Neural progenitor cell (in vitro differentiated cells): ENCODE data around the gene TPCN1. TPM values are rescaled to one million over a fixed set of nuclear protein-coding genes. Genes with fewer than 3 reads are reported as not detected.
A peak's percentile ranks its signal among the peaks of the same experiment; 100 is the strongest.

Source experiments
- DNase-seq: peaks from one replicate; pipeline ENCODE4 v3.0.0-alpha.2; 2016; ENCODE audit warnings: low spot score
- H2AFZ ChIP-seq: fragments of 200-600 bp; sonication (generic); replicated peaks from 2 replicates; pipeline ENCODE4 v1.6.1; 2016; ENCODE audit warnings: antibody characterized with exemption
- H3F3A ChIP-seq: fragments of 200-600 bp; sonication (generic); 2 replicates; pipeline ENCODE4 v1.6.1; 2016; ENCODE audit warnings: antibody characterized with exemption, low read depth
- H3K27ac ChIP-seq: fragments of 200-600 bp; sonication (generic); 2 replicates; pipeline ENCODE4 v1.5.1; 2016; ENCODE audit warnings: mild to moderate bottlenecking
- H3K27me3 ChIP-seq: fragments of 200-600 bp; sonication (generic); 2 replicates; pipeline ENCODE4 v1.6.1; 2016; ENCODE audit warnings: mild to moderate bottlenecking, moderate library complexity
- H3K36me3 ChIP-seq: fragments of 200-600 bp; sonication (generic); 2 replicates; pipeline ENCODE4 v1.5.1; 2016
- H3K4me1 ChIP-seq: fragments of 200-600 bp; sonication (generic); 2 replicates; pipeline ENCODE4 v1.6.1; 2016; ENCODE audit warnings: mixed run types
- H3K4me2 ChIP-seq: fragments of 200-600 bp; sonication (generic); 2 replicates; pipeline ENCODE4 v1.6.1; 2016
- H3K4me3 ChIP-seq: fragments of 200-600 bp; sonication (generic); 2 replicates; pipeline ENCODE4 v1.5.1; 2016
- H3K79me2 ChIP-seq: fragments of 200-600 bp; sonication (generic); 2 replicates; pipeline ENCODE4 v1.6.1; 2016; ENCODE audit warnings: low read depth
- H3K9ac ChIP-seq: fragments of 200-600 bp; sonication (generic); 2 replicates; pipeline ENCODE4 v1.6.1; 2016
- H3K9me3 ChIP-seq: fragments of 200-600 bp; sonication (generic); 2 replicates; pipeline ENCODE4 v1.5.1; 2016; ENCODE audit warnings: low read depth
- H4K20me1 ChIP-seq: fragments of 200-600 bp; sonication (generic); 2 replicates; pipeline ENCODE4 v1.6.1; 2016; ENCODE audit warnings: low read depth
- H3K27ac Mint-ChIP-seq: 3 replicates; pipeline ENCODE4 v1.8.0; 2021; ENCODE audit warnings: mixed read lengths
- H3K27me3 Mint-ChIP-seq: 2 replicates; pipeline ENCODE4 v1.8.0; 2022; ENCODE audit warnings: low read depth, mild to moderate bottlenecking, inconsistent platforms, moderate library complexity, mixed read lengths; ENCODE audit not compliant: insufficient read depth
- H3K36me3 Mint-ChIP-seq: 3 replicates; pipeline ENCODE4 v1.8.0; 2021; ENCODE audit warnings: mixed read lengths
- H3K4me1 Mint-ChIP-seq: 3 replicates; pipeline ENCODE4 v1.8.0; 2021; ENCODE audit warnings: mixed read lengths
- H3K4me3 Mint-ChIP-seq: 3 replicates; pipeline ENCODE4 v1.8.0; 2021; ENCODE audit warnings: mild to moderate bottlenecking, moderate library complexity, mixed read lengths
- H3K9me3 Mint-ChIP-seq: 3 replicates; pipeline ENCODE4 v1.8.0; 2020; ENCODE audit warnings: mixed read lengths
- CTCF ChIP-seq: fragments of 200-600 bp; sonication (generic); IDR thresholded peaks from 2 replicates; pipeline ENCODE4 v1.5.1; 2017; ENCODE audit warnings: antibody characterized with exemption, mild to moderate bottlenecking
- EZH2 ChIP-seq: fragments of 200-600 bp; sonication (generic); IDR thresholded peaks from 2 replicates; pipeline ENCODE4 v1.6.1; 2017; ENCODE audit warnings: antibody characterized with exemption, mild to moderate bottlenecking, moderate library complexity
- EZH2phosphoT487 ChIP-seq: fragments of 200-600 bp; sonication (generic); IDR thresholded peaks from 2 replicates; pipeline ENCODE4 v1.6.1; 2017; ENCODE audit warnings: antibody characterized with exemption
- total RNA-seq: library from RNA; depleted of rRNA; stranded (reverse); fragments of >200 nt; gene quantifications from 2 replicates; pipeline ENCODE4 v1.2.3, GENCODE V29; 2015; ENCODE audit warnings: low replicate concordance

TPCN1 gene
- total RNA-seq, 1 donor from 2014 or later: 12.2 TPM

DNA sequence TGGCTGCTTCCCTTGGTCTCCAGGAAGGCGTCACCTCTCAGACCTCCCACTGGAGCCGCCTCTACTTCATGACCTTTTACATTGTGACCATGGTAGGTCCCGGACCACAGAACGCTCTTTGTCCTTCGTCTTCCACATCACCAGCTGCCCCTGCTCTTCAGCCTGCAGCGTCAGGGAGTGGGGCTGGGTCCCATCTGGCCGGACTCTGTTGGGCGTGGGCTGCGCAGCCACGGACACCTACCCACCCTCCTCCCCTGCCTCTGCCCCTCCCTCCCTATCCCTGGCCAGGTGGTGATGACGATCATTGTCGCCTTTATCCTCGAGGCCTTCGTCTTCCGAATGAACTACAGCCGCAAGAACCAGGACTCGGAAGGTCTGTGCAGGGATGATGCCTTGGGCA is 70.3 kb downstream of the TPCN1 start:
- Histone ChIP-seq H3K27ac (no peak overlapping the region), H3K27me3 (no peaks in the 10 kb centered on the region), H3K79me2 (no peaks in the 10 kb centered on the region), H3K4me1 (no peaks in the 10 kb centered on the region), H3K4me3 (no peak overlapping the region), H2AFZ (no peak overlapping the region), H3K9me3 (no peaks in the 10 kb centered on the region), H3K4me2 (no peak overlapping the region), H3K36me3 (no peaks in the 10 kb centered on the region), H3K9ac (no peak overlapping the region), H3F3A (no peaks in the 10 kb centered on the region), H4K20me1 (no peaks in the 10 kb centered on the region)
- Mint-ChIP-seq H3K27me3 (peaks cover 4% of the 10 kb centered on the region), H3K4me1 (no peaks in the 10 kb centered on the region), H3K36me3 (no peaks in the 10 kb centered on the region), H3K9me3 (no peaks in the 10 kb centered on the region), H3K27ac (no peak overlapping the region), H3K4me3 (no peak overlapping the region)
- TF ChIP-seq EZH2phosphoT487 (no peak), CTCF (no peak), EZH2 (no peak)
- no peak for DNase-seq

GRCh38 chr12:113292091-113292490 is 70.8 kb downstream of the TPCN1 start:
- Mint-ChIP-seq H3K4me1 (no peaks in the 10 kb centered on the region), H3K27me3 (peaks cover 4% of the 10 kb centered on the region), H3K4me3 (no peak overlapping the region), H3K36me3 (no peaks in the 10 kb centered on the region), H3K9me3 (no peaks in the 10 kb centered on the region), H3K27ac (peak overlapping the region; percentile 74)
- Histone ChIP-seq H3K79me2 (no peaks in the 10 kb centered on the region), H2AFZ (no peak overlapping the region), H3K4me1 (no peaks in the 10 kb centered on the region), H3K4me3 (no peak overlapping the region), H3K9ac (no peak overlapping the region), H3K4me2 (no peak overlapping the region), H3F3A (no peaks in the 10 kb centered on the region), H3K9me3 (no peaks in the 10 kb centered on the region), H3K36me3 (no peaks in the 10 kb centered on the region), H4K20me1 (no peaks in the 10 kb centered on the region), H3K27me3 (no peaks in the 10 kb centered on the region), H3K27ac (no peak overlapping the region)
- TF ChIP-seq EZH2: no peak
- no peak for TF ChIP-seq EZH2phosphoT487
- TF ChIP-seq CTCF: no peak
- DNase-seq: no peak

DNA sequence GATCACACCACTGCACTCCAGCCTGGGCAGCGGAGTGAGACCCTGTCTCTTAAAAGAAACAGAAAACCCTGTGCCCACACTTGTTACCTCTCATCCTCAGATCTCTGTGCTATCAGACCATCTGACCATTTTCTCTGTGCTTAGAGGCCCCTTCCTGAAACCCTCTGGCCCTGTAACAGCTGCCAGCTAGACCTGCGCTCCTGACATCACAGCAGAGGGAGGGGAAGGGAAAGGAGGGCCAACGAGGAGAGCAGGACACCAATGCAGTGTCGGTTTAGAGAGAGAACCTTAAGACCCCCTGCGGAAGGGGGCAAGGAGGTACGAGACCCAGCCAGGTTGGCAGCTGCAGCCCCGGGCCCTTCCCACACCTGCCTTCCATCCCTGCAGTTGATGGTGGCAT is 71.3 kb downstream of the TPCN1 start:
- no peak overlapping the region for H2AFZ ChIP-seq

More for the DNA sequence above, 71.3 kb downstream of the TPCN1 start:
- H3K4me2 ChIP-seq: no peak overlapping the region
- H3K9me3 Mint-ChIP-seq: no peaks in the 10 kb centered on the region
- no peaks in the 10 kb centered on the region for H3K4me1 ChIP-seq
- H4K20me1 ChIP-seq: no peaks in the 10 kb centered on the region
- peaks cover 4% of the 10 kb centered on the region for H3K27me3 Mint-ChIP-seq
- H3K4me3 ChIP-seq: no peak overlapping the region
- no peak overlapping the region for H3K4me3 Mint-ChIP-seq
- no peak for DNase-seq
- H3K4me1 Mint-ChIP-seq: no peaks in the 10 kb centered on the region
- no peak overlapping the region for H3K9ac ChIP-seq
- H3K36me3 ChIP-seq: no peaks in the 10 kb centered on the region
- H3K27ac ChIP-seq: no peak overlapping the region
- H3K27ac Mint-ChIP-seq: peak overlapping the region; percentile 74
- H3K27me3 ChIP-seq: no peaks in the 10 kb centered on the region
- no peaks in the 10 kb centered on the region for H3K9me3 ChIP-seq
- TF ChIP-seq CTCF (no peak), EZH2 (no peak), EZH2phosphoT487 (no peak)
- H3K36me3 Mint-ChIP-seq: no peaks in the 10 kb centered on the region
- H3K79me2 ChIP-seq: no peaks in the 10 kb centered on the region
- H3F3A ChIP-seq: no peaks in the 10 kb centered on the region
